NCI-H1694 (cell line): Measurements from ENCODE around the gene AHNAK2.
"Not testable (repeated sequence)": the region's sequence is repeated elsewhere in the genome, so short reads cannot be mapped to it uniquely, and the experiment has no call there.

Experiments used
- DNase-seq: peaks from one replicate; lab custom pipeline; 2025; lab: John Stamatoyannopoulos, UW

AHNAK2 gene

DNA sequence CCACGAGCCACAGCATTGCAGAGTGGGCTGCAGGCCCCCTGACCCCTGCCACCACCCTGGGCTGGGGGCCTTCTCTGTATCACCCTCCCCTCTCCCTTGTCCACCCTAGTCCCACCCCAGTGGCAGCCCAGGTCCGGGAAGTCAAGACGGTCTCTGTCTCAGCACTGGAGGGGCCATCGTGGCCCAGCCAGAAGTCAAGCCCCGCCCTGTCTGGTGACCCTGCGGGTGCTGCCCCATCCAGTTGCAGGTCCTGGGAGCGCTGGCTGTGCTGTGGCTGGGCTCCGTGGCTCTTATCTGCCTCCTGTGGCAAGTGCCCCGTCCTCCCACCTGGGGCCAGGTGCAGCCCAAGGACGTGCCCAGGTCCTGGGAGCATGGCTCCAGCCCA, 50.8 kb downstream of the AHNAK2 start:
- no peak for DNase-seq

DNA sequence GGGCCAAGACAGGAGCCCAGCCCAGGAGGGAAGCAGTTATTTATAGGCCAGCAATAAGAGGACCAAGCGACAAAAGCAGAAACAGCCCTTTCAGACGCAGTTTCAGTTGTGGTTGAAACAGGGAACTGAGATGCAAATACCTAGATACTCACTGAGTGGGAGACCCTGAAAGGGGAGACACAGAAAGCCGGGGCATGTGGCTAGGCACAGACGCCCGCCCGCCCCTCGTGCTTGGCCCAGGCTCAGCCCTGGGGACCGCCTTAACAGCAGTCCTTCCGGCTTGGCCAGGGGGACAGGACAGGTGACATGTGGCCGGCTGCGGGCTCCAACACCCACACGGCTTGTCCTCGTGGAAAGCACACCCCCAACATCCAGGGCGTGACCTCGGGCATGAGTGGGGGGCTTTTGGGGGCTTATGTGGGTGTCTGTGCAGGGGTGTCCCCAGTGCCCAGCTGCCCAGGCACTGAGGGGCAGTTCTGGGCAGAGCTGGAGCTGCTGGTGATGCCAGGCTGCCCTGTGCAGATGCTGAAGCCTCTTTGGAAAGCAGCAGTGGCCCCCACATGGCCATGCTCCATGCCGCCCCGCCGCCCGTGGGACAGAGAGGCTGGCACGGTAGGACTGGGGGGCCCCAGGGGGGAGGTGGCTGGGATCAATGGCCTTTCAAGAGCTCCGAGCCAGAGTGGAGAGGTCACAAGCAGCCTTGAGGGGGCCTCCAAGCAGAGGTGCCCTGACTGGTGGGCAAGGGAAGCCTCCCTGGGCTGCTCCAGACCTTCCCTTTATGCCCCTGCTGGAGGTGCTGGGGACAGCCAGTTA, 51.3 kb downstream of the AHNAK2 start:
- DNase-seq: no peak

DNA sequence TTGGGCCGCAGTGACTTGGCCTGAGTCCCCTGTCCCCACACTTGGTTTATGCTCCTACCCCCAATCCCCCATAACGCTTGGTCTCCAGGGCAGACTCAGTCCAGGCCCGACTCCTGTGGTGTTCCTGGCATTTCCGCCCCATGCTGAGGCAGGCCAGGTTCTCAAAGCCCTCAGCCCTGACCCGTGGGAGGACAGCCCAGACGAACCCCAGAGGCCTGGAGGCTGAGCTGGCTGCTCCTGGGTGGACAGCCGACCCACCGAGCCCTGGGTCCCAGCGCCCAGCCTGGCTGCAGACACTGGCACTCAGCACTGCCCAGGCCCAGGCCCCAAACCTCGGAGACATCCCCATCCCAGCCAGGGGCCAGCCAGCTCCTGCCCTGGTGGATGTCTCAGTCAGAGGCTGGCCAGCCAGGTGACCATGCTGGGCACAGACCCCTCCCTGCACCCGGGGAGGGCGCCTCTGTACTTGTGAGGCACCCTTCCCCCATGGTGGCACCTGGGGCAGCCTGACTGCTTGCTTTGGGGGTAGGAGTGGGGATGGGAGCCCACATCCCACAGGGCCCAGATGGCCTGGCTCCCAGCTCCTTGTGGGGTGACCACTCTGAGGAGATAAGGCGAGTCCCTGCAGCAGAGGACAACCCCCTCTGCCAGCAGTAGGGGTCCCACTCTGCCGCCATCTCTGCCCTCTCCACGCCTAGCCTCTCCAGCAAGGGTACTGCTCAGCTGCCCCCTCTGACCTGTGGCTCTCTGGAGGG, 52.1 kb downstream of the AHNAK2 start:
- DNase-seq: no peak

DNA sequence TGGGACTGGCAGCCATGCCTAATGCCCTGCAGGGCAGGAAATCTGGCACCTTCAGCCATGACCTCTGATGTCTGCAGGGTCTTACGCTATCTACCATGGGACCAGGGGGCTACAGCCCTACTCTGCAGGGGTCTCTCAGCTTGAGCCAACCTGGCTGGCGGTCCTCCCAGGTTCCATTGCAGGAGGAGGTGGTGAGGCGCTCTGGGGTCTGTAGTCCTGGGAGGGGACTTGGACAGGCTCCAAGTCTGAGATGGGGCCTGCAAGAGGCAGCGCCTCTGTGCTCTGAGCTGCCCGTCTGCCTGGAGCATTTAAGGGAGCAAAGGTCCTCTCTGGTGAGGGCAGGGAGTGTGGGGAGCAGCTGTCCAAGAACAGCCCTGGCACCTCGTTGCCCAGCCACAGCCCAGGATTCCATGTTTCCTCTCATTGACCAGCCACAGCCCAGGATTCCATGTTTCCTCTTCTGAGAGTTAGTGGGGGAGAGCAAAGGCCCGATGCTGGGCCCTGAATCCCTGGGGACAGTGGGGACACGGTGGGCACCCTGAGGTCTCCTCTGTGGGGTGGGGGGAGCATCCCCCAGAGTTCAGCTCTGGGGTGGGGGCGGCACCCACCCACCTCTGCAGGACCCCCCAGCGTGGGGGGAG, 52.8 kb downstream of the AHNAK2 start:
- DNase-seq: no peak

- no peak for DNase-seq
Observed at GRCh38 chr14:104924421-104925213, 53.6 kb downstream of the AHNAK2 start, which contains the start of gene PLD4. Gene PLD4, plus strand, starts transcription at chr14:104924879. Its CDS starts 2,262 bp downstream, at chr14:104927141.

GRCh38 chr14:104923640-104924420, 54.3 kb downstream of the AHNAK2 start:
- no peak for DNase-seq

- no peak for DNase-seq
Observed at GRCh38 chr14:104919993-104920315, 58.2 kb downstream of the AHNAK2 start.

DNA sequence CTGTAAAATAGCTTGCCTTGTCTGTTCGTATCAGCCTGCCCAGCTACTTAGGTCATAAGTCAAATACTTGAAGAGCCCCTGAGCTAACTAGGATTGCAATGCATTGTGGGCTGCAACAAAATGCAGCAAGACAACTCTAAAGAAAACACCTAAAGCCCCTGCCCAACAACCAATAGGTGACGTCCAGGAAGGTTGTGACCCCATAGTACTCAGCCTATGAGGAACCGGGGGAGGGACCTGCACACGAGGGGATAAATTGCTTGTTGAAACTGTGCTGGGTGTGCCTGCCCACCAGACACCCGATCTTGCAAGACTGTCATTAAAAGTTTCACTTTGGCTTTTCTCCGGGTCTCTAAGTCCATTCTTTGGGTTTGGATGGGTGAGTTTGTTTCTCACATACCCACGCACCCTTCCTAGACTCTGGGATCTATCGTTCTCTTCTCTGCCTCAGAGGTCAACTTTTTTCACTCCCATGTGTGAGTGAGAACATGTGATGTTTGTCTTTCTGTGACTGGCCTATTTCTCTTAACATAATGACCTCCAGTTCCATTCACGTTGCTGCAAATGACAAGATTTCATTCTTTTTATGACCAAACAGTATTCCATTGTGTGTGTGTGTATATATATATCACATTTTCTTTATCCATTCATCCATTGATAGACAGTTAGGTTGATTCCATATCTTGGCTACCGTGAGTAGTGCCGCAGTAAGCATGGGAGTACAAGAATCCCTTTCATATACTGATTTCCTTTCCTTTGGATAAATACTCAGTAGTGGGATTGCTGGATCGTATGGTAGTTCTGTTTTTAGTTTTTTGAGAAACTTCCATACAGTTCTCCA, 58.8 kb downstream of the AHNAK2 start:
- not testable (repeated sequence) for DNase-seq

DNA sequence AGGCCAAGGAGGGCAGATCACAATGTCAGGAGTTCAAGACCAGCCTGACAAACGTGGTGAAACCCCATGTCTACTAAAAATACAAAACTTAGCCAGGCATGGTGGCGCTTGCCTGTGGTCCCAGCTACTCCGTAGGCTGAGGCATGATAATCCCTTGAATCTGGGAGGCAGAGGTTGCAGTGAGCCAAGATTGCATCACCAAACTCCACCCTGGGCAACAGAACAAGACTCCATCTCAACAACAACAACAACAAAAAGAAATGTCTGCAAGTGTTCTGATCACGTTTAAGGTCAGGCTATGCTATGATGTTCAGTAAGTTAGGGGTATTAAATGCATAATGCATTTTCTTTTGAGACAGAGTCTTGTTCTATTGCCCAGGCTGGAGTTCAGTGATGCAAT, 60.2 kb downstream of the AHNAK2 start:
- no peak for DNase-seq

DNA sequence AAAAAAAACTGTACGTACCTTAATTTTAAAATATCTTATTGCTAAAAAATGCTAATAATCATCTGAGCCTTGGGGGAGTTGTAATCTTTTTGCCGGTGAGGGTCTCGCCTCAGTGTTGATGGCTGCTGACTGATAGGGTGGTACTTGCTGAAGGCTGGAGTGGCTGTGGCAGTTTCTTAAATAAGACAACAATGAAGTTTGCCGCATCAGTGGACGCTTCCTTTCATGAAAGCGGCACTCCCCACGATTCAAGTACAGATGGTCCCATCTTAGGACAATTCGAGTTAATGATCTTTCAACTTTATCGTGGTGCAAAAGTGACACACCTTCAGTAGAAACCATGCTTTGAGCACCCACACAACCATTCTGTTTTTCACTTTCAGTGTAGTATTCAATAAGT, 61.1 kb downstream of the AHNAK2 start:
- DNase-seq: no peak

- DNase-seq: no peak
Observed at GRCh38 chr14:104913435-104913834, 64.7 kb downstream of the AHNAK2 start.

- DNase-seq: no peak
Observed at GRCh38 chr14:104912053-104912452, 66.1 kb downstream of the AHNAK2 start.

GRCh38 chr14:104908303-104908702, 69.9 kb downstream of the AHNAK2 start:
- no peak for DNase-seq

DNA sequence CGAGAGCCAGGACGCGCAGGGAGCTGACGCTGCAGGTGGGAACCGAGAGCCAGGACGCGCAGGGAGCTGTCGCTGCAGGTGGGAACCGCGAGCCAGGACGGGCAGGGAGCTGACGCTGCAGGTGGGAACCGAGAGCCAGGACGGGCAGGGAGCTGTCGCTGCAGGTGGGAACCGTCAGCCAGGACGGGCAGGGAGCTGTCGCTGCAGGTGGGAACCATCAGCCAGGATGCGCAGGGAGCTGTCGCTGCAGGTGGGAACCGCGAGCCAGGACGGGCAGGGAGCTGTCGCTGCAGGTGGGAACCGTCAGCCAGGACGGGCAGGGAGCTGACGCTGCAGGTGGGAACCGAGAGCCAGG, 72.6 kb downstream of the AHNAK2 start:
- not testable (repeated sequence) for DNase-seq

DNA sequence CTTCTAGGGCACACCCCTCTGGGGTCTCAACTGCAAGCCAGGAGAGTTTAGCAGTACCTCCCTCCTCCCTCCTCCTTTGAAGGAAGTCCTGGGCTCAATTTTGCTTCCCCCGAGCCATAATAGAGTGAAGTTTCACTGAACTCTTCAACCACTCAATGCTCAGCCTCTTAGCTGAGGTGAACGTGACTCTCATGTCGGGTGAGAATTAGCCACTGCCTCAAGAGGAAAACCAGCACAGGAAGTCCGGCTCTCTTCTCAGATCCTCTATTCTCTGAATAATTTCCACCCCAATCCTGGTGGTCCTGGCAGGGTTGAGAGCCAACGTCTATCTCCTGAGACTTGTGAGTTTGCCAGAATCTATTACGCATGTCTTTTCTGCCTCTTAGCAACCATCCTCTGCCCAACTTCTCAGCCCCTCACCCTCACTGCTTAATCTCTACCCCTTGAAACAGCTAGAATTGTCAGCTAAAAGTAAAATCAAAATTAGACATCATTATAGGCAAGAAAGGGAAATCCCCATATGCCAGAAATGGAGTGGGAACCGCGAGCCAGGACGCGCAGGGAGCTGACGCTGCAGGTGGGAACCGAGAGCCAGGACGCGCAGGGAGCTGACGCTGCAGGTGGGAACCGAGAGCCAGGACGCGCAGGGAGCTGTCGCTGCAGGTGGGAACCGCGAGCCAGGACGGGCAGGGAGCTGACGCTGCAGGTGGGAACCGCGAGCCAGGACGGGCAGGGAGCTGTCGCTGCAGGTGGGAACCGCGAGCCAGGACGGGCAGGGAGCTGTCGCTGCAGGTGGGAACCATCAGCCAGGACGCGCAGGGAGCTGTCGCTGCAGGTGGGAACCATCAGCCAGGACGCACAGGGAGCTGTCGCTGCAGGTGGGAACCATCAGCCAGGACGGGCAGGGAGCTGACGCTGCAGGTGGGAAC, 73.3 kb downstream of the AHNAK2 start:
- not testable (repeated sequence) for DNase-seq

DNA sequence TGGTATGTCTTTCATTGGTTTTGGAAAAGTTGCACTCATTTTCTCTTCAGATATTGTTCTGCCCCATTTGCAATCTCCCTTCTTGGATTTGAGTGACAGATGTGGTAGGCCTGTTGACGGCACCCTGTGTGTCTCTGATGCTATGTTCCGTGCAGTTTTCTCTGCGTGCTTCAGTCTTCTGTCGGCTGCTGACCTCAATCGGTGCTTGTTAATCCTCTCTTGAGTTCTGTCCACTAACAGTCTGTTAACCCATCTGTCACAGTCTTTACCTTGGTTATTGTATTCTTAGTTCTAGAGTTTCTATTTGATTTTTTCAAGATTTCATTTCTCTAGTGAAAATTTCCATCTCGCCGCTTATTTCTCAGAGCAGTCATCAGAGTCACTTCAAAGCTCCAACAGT, 74.2 kb downstream of the AHNAK2 start:
- DNase-seq: no peak

GRCh38 chr14:104900639-104901512, 77.3 kb downstream of the AHNAK2 start:
- DNase-seq: no peak

- DNase-seq: no peak
Observed at GRCh38 chr14:104899781-104900180, 78.4 kb downstream of the AHNAK2 start.
